ENCODE results near the gene GRK1. TPM values are rescaled to one million over a fixed set of nuclear protein-coding genes. Genes with fewer than 3 reads are reported as not detected.

The GRK1 gene
- total RNA-seq, 3 donors from 2014 or later = not detected

GRCh38 chr13:113771709-113772331, 104.8 kb downstream of the GRK1 start:
- DNase-seq (ENCODE audit: low spot score in 2 of 2) = no peak
- Histone ChIP-seq H3K27ac (no peak overlapping the region), H3K4me1 (no peaks in the 10 kb centered on the region), H3K27me3 (peaks cover 0 to 18% of the 10 kb centered on the region in 2 donors), H3K36me3 (no peaks in the 10 kb centered on the region), H3K9me3 (no peaks in the 10 kb centered on the region), H3K4me3 (no peak overlapping the region)
- intact Hi-C loops (cut with DNase I; ENCODE audit: low total_unique reads) = no loop called here
- no peak for TF ChIP-seq POLR2A (IDR thresholded peaks at IDR 0.05)
- no peak for TF ChIP-seq POLR2AphosphoS5 (IDR thresholded peaks at IDR 0.05)
- no peak for TF ChIP-seq CTCF (IDR thresholded peaks at IDR 0.05)

GRCh38 chr13:113774177-113775107, 107.4 kb downstream of the GRK1 start:
- intact Hi-C loops (cut with DNase I; ENCODE audit: low total_unique reads) = no loop called here
- no peak overlapping the region for H3K27ac ChIP-seq
- TF ChIP-seq CTCF (IDR thresholded peaks at IDR 0.05) = no peak
- no peak for TF ChIP-seq POLR2AphosphoS5 (IDR thresholded peaks at IDR 0.05)
- no peak for TF ChIP-seq POLR2A (IDR thresholded peaks at IDR 0.05)
- no peaks in the 10 kb centered on the region for H3K36me3 ChIP-seq
- DNase-seq (ENCODE audit: low spot score in 2 of 2) = no peak
- H3K9me3 ChIP-seq = no peaks in the 10 kb centered on the region
- H3K27me3 ChIP-seq = peaks cover 0 to 32% of the 10 kb centered on the region in 2 donors
- H3K4me1 ChIP-seq = no peaks in the 10 kb centered on the region
- H3K4me3 ChIP-seq = no peak overlapping the region

- Histone ChIP-seq H3K27ac (no peak overlapping the region), H3K4me3 (no peak overlapping the region), H3K27me3 (peaks cover 0 to 32% of the 10 kb centered on the region in 2 donors), H3K4me1 (no peaks in the 10 kb centered on the region), H3K9me3 (no peaks in the 10 kb centered on the region), H3K36me3 (no peaks in the 10 kb centered on the region)
- intact Hi-C loops (cut with DNase I; ENCODE audit: low total_unique reads) = no loop called here
- no peak for TF ChIP-seq POLR2AphosphoS5 (IDR thresholded peaks at IDR 0.05)
- TF ChIP-seq CTCF (IDR thresholded peaks at IDR 0.05) = no peak
- no peak for TF ChIP-seq POLR2A (IDR thresholded peaks at IDR 0.05)
- no peak for DNase-seq (ENCODE audit: low spot score in 2 of 2)
Measured at GRCh38 chr13:113775451-113776145, 108.6 kb downstream of the GRK1 start.

- Histone ChIP-seq H3K4me1 (no peaks in the 10 kb centered on the region), H3K9me3 (no peaks in the 10 kb centered on the region), H3K27me3 (peaks cover 0 to 32% of the 10 kb centered on the region in 2 donors), H3K36me3 (no peaks in the 10 kb centered on the region), H3K27ac (no peak overlapping the region), H3K4me3 (no peak overlapping the region)
- TF ChIP-seq POLR2AphosphoS5 (IDR thresholded peaks at IDR 0.05) (no peak), POLR2A (IDR thresholded peaks at IDR 0.05) (no peak), CTCF (IDR thresholded peaks at IDR 0.05) (no peak)
- intact Hi-C loops (cut with DNase I; ENCODE audit: low total_unique reads) = no loop called here
- DNase-seq (ENCODE audit: low spot score in 2 of 2) = no peak
Measured at GRCh38 chr13:113776231-113777125, 109.5 kb downstream of the GRK1 start.

All from breast epithelium (tissue), 4 donors.